ENCODE measurements around the gene SLCO2B1. TPM values are rescaled to one million over a fixed set of nuclear protein-coding genes. Genes with fewer than 3 reads are reported as not detected.
A peak's percentile ranks its signal among the peaks of the same experiment; 100 is the strongest.

SLCO2B1 gene
- total RNA-seq, 2 experiments from 2014 or later = not detected

GRCh38 chr11:75240311-75241035, 89.6 kb downstream of the SLCO2B1 start, which contains the start of gene TPBGL:
TPBGL (plus strand) TSS chr11:75240774; CDS start chr11:75241050, 276 bp downstream.
- POLR2A ChIA-PET = interaction anchor here (1.4 to 2.6 kb wide), 3 partner anchors 11 to 17 kb away, joined by 4 to 15 read pairs (median 6); no protein-coding TSS in a partner anchor
- intact Hi-C loops (cut with micrococcal nuclease) = no loop called here
- H3K4me3 Mint-ChIP-seq = peak within 1 kb of the TSS; percentile 71
- H3K27me3 Mint-ChIP-seq = peaks cover 29% of the 10 kb centered on the region
- CTCF ChIA-PET = interaction anchor here (0.8 to 19.6 kb wide), 31 partner anchors 8 to 331 kb away, joined by 3 to 663 read pairs (median 8); partner anchors contain the start of gene SLCO2B1
- ATAC-seq (no peak), DNase-seq (peak; percentile 45)
- no peak for TF ChIP-seq CTCF (IDR thresholded peaks at IDR 0.05)
- H3K9me3 Mint-ChIP-seq = no peaks in the 10 kb centered on the region
- no peaks in the 10 kb centered on the region for H3K36me3 Mint-ChIP-seq (ENCODE audit: low read depth)
- no peak within 1 kb of the TSS for H3K27ac Mint-ChIP-seq
- peaks cover 10% of the 10 kb centered on the region for H3K4me1 Mint-ChIP-seq (ENCODE audit: low read depth)

GRCh38 chr11:75241036-75241905, 90.4 kb downstream of the SLCO2B1 start:
- H3K36me3 Mint-ChIP-seq (ENCODE audit: low read depth) = no peaks in the 10 kb centered on the region
- H3K9me3 Mint-ChIP-seq = no peaks in the 10 kb centered on the region
- no peak overlapping the region for H3K27ac Mint-ChIP-seq
- intact Hi-C loops (cut with micrococcal nuclease) = no loop called here
- peak overlapping the region; percentile 62 for H3K4me3 Mint-ChIP-seq
- H3K27me3 Mint-ChIP-seq = peaks cover 29% of the 10 kb centered on the region
- DNase-seq (peak; percentile 83), ATAC-seq (peak; percentile 95)
- TF ChIP-seq CTCF (IDR thresholded peaks at IDR 0.05) = peak; percentile 92
- CTCF ChIA-PET = interaction anchor here (0.7 to 19.6 kb wide), 55 partner anchors 8 to 487 kb away, joined by 3 to 663 read pairs (median 5); partner anchors contain the start of genes NEU3, RPS3 and SLCO2B1
- POLR2A ChIA-PET = interaction anchor here (1.0 to 2.6 kb wide), 7 partner anchors 10 to 160 kb away, joined by 3 to 15 read pairs (median 4); no protein-coding TSS in a partner anchor
- peaks cover 10% of the 10 kb centered on the region for H3K4me1 Mint-ChIP-seq (ENCODE audit: low read depth)

- DNase-seq (no peak), ATAC-seq (peak; percentile 35)
- Mint-ChIP-seq H3K9me3 (no peaks in the 10 kb centered on the region), H3K4me1 (ENCODE audit: low read depth) (peaks cover 10% of the 10 kb centered on the region), H3K27ac (no peak overlapping the region), H3K4me3 (peak overlapping the region; percentile 67), H3K36me3 (ENCODE audit: low read depth) (no peaks in the 10 kb centered on the region), H3K27me3 (peaks cover 26% of the 10 kb centered on the region)
- CTCF ChIA-PET = interaction anchor here (0.6 to 19.6 kb wide), 49 partner anchors 8 to 488 kb away, joined by 3 to 663 read pairs (median 5); partner anchors contain the start of genes NEU3, RPS3 and SLCO2B1
- POLR2A ChIA-PET = interaction anchor here (0.5 to 2.6 kb wide), 10 partner anchors 9 to 159 kb away, joined by 3 to 15 read pairs (median 3); no protein-coding TSS in a partner anchor
- peak; percentile 31 for TF ChIP-seq CTCF (IDR thresholded peaks at IDR 0.05)
- intact Hi-C loops (cut with micrococcal nuclease) = no loop called here
Measured at GRCh38 chr11:75241906-75242644, 91.2 kb downstream of the SLCO2B1 start.

GRCh38 chr11:75242722-75243600, 92.1 kb downstream of the SLCO2B1 start:
- no peaks in the 10 kb centered on the region for H3K36me3 Mint-ChIP-seq (ENCODE audit: low read depth)
- DNase-seq (no peak), ATAC-seq (no peak)
- H3K4me1 Mint-ChIP-seq (ENCODE audit: low read depth) = peaks cover 10% of the 10 kb centered on the region
- ChIA-PET POLR2A (interaction anchor here (0.6 to 2.6 kb wide), 9 partner anchors 8 to 158 kb away, joined by 3 to 15 read pairs (median 3); no protein-coding TSS in a partner anchor), CTCF (interaction anchor here (0.6 to 19.6 kb wide), 30 partner anchors 9 to 489 kb away, joined by 3 to 663 read pairs (median 5); partner anchors contain the start of genes RPS3 and SLCO2B1)
- H3K9me3 Mint-ChIP-seq = no peaks in the 10 kb centered on the region
- no peak for TF ChIP-seq CTCF (IDR thresholded peaks at IDR 0.05)
- H3K27me3 Mint-ChIP-seq = peaks cover 26% of the 10 kb centered on the region
- intact Hi-C loops (cut with micrococcal nuclease) = no loop called here
- H3K4me3 Mint-ChIP-seq = peak overlapping the region; percentile 67
- no peak overlapping the region for H3K27ac Mint-ChIP-seq
